GM12892 (cell line): ENCODE measurements around the gene ZMYND8.

Experiments
- POLR2A ChIP-seq: IDR thresholded peaks from 2 replicates; pipeline ENCODE4 v1.6.1; 2011; ENCODE audit warnings: low read depth, low read length, control low read depth
- POLR2AphosphoS5 ChIP-seq: IDR thresholded peaks from 2 replicates; pipeline ENCODE4 v1.6.1; 2011; ENCODE audit warnings: low read depth, low read length, control low read depth
- TAF1 ChIP-seq: IDR thresholded peaks from 2 replicates; pipeline ENCODE4 v1.6.1; 2011; ENCODE audit warnings: low read depth, mild to moderate bottlenecking, control low read depth, low read length, borderline replicate concordance

GRCh38 chr20:47204008-47204849 lies 152.3 kb downstream of the ZMYND8 start:
- TF ChIP-seq POLR2A = no peak
- no peak for TF ChIP-seq POLR2AphosphoS5
- no peak for TF ChIP-seq TAF1
